HCT116 (cell line): ENCODE data around the gene ZNHIT3. TPM values are rescaled to one million over a fixed set of nuclear protein-coding genes. Genes with fewer than 3 reads are reported as not detected.

Experiments
- ATAC-seq: fragments of 200-7000 bp; cut with Tn5 transposase; 2 replicates; pipeline ENCODE4 v1.9.1; 2020; ENCODE audit warnings: mild to moderate bottlenecking, moderate library complexity
- BruUV-seq: library from RNA; stranded (reverse); fragments of 400-500 nt; replicated peaks from 2 replicates; lab custom pipeline; 2021; lab: Mats Ljungman, UMichigan
- CTCF ChIA-PET: fragments of 300-600 bp; sonication (Branson Sonifier 250); formaldehyde crosslinking; loops from one replicate; lab custom pipeline; 2021; ENCODE audit warnings: antibody characterized with exemption; lab: Charles Lee
- POLR2A ChIA-PET: fragments of 300-600, 350-600 bp; sonication (Branson Sonifier 250); formaldehyde crosslinking; loops from one replicate; lab custom pipeline; 2021; ENCODE audit warnings: antibody characterized with exemption; lab: Charles Lee
- RAD21 ChIA-PET, 2 experiments: fragments of 300-600 bp; sonication (Branson Sonifier 250); formaldehyde crosslinking; loops; one replicate each; lab custom pipeline; 2023; ENCODE audit warnings: low total read pairs in 2 of 2; ENCODE audit not compliant: uncharacterized antibody in 2 of 2, unreplicated experiment in 2 of 2, low non-redundant PET in 1 of 2; lab: Charles Lee
- DNase-seq: peaks from one replicate; pipeline ENCODE4 v3.0.0-alpha.2; 2010; ENCODE audit warnings: low read depth, low spot score
- H2AFZ ChIP-seq: fragments of 200-600 bp; shearing (Covaris generic), sonication (generic); 2 replicates; pipeline ENCODE4 v1.6.1; 2017; ENCODE audit warnings: low read depth, mixed run types, mixed read lengths, antibody characterized with exemption, low read length; ENCODE audit not compliant: poor library complexity, severe bottlenecking
- H3K27ac ChIP-seq: 2 replicates; pipeline ENCODE4 v1.5.1; 2012; ENCODE audit warnings: low read depth, low read length
- H3K27me3 ChIP-seq: fragments of 200-600 bp; sonication (generic); 2 replicates; pipeline ENCODE4 v1.6.1; 2016; ENCODE audit warnings: mixed run types, low read length, mixed read lengths; ENCODE audit not compliant: insufficient read depth
- H3K36me3 ChIP-seq, 2 experiments: fragments of 200-500 bp in 1 of 2; fragments of 200-600 bp in 1 of 2; sonication (Bioruptor generic) in 1 of 2; sonication (generic) in 1 of 2; 2 replicates each; pipeline versions ENCODE4 v1.5.1 to v1.6.1; 2014 to 2016; ENCODE audit warnings: low read length in 2 of 2, inconsistent platforms in 1 of 2, mixed read lengths in 1 of 2, mixed run types in 1 of 2; ENCODE audit not compliant: insufficient read depth in 2 of 2, control insufficient read depth in 1 of 2
- H3K4me1 ChIP-seq, 2 experiments: fragments of 200-600 bp in 1 of 2; sonication (generic) in 1 of 2; 2 replicates each; pipeline versions ENCODE4 v1.5.1 to v1.6.1; 2012 to 2017; ENCODE audit warnings: low read length in 2 of 2, inconsistent platforms in 1 of 2, mild to moderate bottlenecking in 1 of 2, mixed read lengths in 1 of 2, mixed run types in 1 of 2, moderate library complexity in 1 of 2; ENCODE audit not compliant: insufficient read depth in 2 of 2, control insufficient read depth in 1 of 2
- H3K4me2 ChIP-seq: fragments of 200-600 bp; sonication (generic); 2 replicates; pipeline ENCODE4 v1.6.1; 2017; ENCODE audit warnings: mixed run types, low read length, mixed read lengths
- H3K4me3 ChIP-seq, 2 experiments: fragments of 200-600 bp in 1 of 2; sonication (generic) in 1 of 2; replicated peaks in 1 of 2; 2 replicates each; pipeline ENCODE4 v1.5.1; 2011 to 2016; ENCODE audit warnings: low read length in 2 of 2, control low read depth in 1 of 2, low read depth in 1 of 2, mild to moderate bottlenecking in 1 of 2, mixed read lengths in 1 of 2, mixed run types in 1 of 2
- H3K79me2 ChIP-seq: fragments of 200-600 bp; sonication (generic); 2 replicates; pipeline ENCODE4 v1.6.1; 2017; ENCODE audit warnings: mild to moderate bottlenecking, mixed run types, low read length, moderate library complexity, mixed read lengths; ENCODE audit not compliant: insufficient read depth
- H3K9ac ChIP-seq: fragments of 200-600 bp; sonication (generic); 2 replicates; pipeline ENCODE4 v1.6.1; 2016; ENCODE audit warnings: low read length, mixed read lengths
- H3K9me2 ChIP-seq: fragments of 200-600 bp; sonication (generic), shearing (Covaris generic); 2 replicates; pipeline ENCODE4 v1.6.1; 2017; ENCODE audit warnings: mixed run types, mild to moderate bottlenecking, moderate library complexity; ENCODE audit not compliant: insufficient read depth
- H3K9me3 ChIP-seq, 2 experiments: fragments of 200-500 bp in 1 of 2; fragments of 200-600 bp in 1 of 2; sonication (Bioruptor generic) in 1 of 2; sonication (generic) in 1 of 2; 2 replicates each; pipeline ENCODE4 v1.6.1; 2014 to 2017; ENCODE audit warnings: low read length in 2 of 2, mixed read lengths in 2 of 2, inconsistent platforms in 1 of 2, low read depth in 1 of 2, mild to moderate bottlenecking in 1 of 2, mixed run types in 1 of 2, moderate library complexity in 1 of 2; ENCODE audit not compliant: control insufficient read depth in 1 of 2, insufficient read depth in 1 of 2
- H4K20me1 ChIP-seq: fragments of 200-600 bp; sonication (generic), shearing (Covaris generic); 2 replicates; pipeline ENCODE4 v1.6.1; 2017; ENCODE audit warnings: mixed run types, mild to moderate bottlenecking, moderate library complexity; ENCODE audit not compliant: insufficient read depth
- ATF3 ChIP-seq: IDR thresholded peaks from 2 replicates; pipeline ENCODE4 v1.6.1; 2012
- CBX3 ChIP-seq: IDR thresholded peaks from 2 replicates; pipeline ENCODE4 v1.6.1; 2012; ENCODE audit warnings: low read depth
- EGR1 ChIP-seq: IDR thresholded peaks from 2 replicates; pipeline ENCODE4 v1.6.1; 2012; ENCODE audit warnings: low read depth
- EZH2 ChIP-seq: fragments of 200-600 bp; sonication (generic); IDR thresholded peaks from 2 replicates; pipeline ENCODE4 v1.6.1; 2017; ENCODE audit warnings: antibody characterized with exemption, mixed run types
- EZH2phosphoT487 ChIP-seq: fragments of 200-600 bp; IDR thresholded peaks from 2 replicates; pipeline ENCODE4 v1.6.1; 2018; ENCODE audit warnings: antibody characterized with exemption, borderline replicate concordance
- JUND ChIP-seq: IDR thresholded peaks from 2 replicates; pipeline ENCODE4 v1.6.1; 2012
- POLR2AphosphoS5 ChIP-seq: IDR thresholded peaks from 2 replicates; pipeline ENCODE4 v1.6.1; 2011; ENCODE audit warnings: mild to moderate bottlenecking, low read depth, low read length, moderate library complexity
- RAD21 ChIP-seq: IDR thresholded peaks from 2 replicates; pipeline ENCODE4 v1.6.1; 2012; ENCODE audit warnings: low read depth, mild to moderate bottlenecking
- REST ChIP-seq: IDR thresholded peaks from 2 replicates; pipeline ENCODE4 v1.6.1; 2012; ENCODE audit warnings: low read depth
- SIN3A ChIP-seq: IDR thresholded peaks from 2 replicates; pipeline ENCODE4 v1.6.1; 2012; ENCODE audit warnings: low read depth
- TCF7L2 ChIP-seq: IDR thresholded peaks from 2 replicates; pipeline ENCODE4 v1.7.0; 2011; ENCODE audit warnings: borderline replicate concordance, inconsistent platforms; ENCODE audit not compliant: insufficient read depth, insufficient read length; ENCODE audit errors: extremely low read depth
- ZFX ChIP-seq: fragments of 450-650 bp; IDR thresholded peaks from 2 replicates; pipeline ENCODE4 v1.6.1; 2017
- ZNF274 ChIP-seq: fragments of 200-500 bp; sonication (Bioruptor generic); IDR thresholded peaks from 2 replicates; pipeline ENCODE4 v1.6.1; 2014; ENCODE audit warnings: mild to moderate bottlenecking, low read depth, low read length, inconsistent platforms
- intact Hi-C: fragments of 100-400 bp; cut with micrococcal nuclease; formaldehyde crosslinking; loops from 2 replicates; pipeline ENCODE4 v1.10.0; 2022
- total RNA-seq: library from RNA; stranded (reverse); gene quantifications from one replicate; pipeline ENCODE4 v1.2.1, GENCODE V29; 2021; ENCODE audit not compliant: unreplicated experiment

Gene ZNHIT3
- total RNA-seq, 1 experiment from 2014 or later, result 33.9 TPM

GRCh38 chr17:36514856-36515255 is 28.4 kb downstream of the ZNHIT3 start:
- no peaks in the 10 kb centered on the region for H4K20me1 ChIP-seq
- intact Hi-C loops, result no loop called here
- H3K36me3 ChIP-seq, result peaks cover 31 to 45% of the 10 kb centered on the region in 2 experiments; a peak in 3 of 4 replicates
- DNase-seq (no peak), ATAC-seq (no peak)
- RAD21 ChIA-PET, result no interaction called here
- no peaks in the 10 kb centered on the region for H3K9me3 ChIP-seq
- no peak overlapping the region for H3K27ac ChIP-seq
- H3K9me2 ChIP-seq, result no peaks in the 10 kb centered on the region
- H3K4me1 ChIP-seq, result no peaks in the 10 kb centered on the region
- no peak overlapping the region for H2AFZ ChIP-seq
- no peak overlapping the region for H3K4me2 ChIP-seq
- H3K4me3 ChIP-seq, result no peak overlapping the region
- peaks cover 4% of the 10 kb centered on the region; the same call in 1 of the 2 replicates for H3K79me2 ChIP-seq
- no peaks in the 10 kb centered on the region for H3K27me3 ChIP-seq
- POLR2A ChIA-PET, result no interaction called here
- TF ChIP-seq ZFX, result no peak
- TF ChIP-seq ZNF274, result no peak
- TF ChIP-seq EZH2phosphoT487, result no peak
- no peak for TF ChIP-seq RAD21
- BruUV-seq, result no TSS peak
- CTCF ChIA-PET, result no interaction called here
- no peak overlapping the region for H3K9ac ChIP-seq

- no peak for ATAC-seq
- Histone ChIP-seq H3K4me1 (no peaks in the 10 kb centered on the region), H3K9ac (no peak overlapping the region), H3K4me3 (no peak overlapping the region), H4K20me1 (peaks cover 6% of the 10 kb centered on the region; the same call in 1 of the 2 replicates), H3K9me2 (no peaks in the 10 kb centered on the region)
- POLR2A ChIA-PET, result interaction anchor here (0.6 kb wide), 1 partner anchor 29 kb away, joined by 3 read pairs; the partner anchor contains the start of gene GGNBP2
- intact Hi-C loops, result no loop called here
- RAD21 ChIA-PET, result no interaction called here
- TF ChIP-seq JUND (no peak), EZH2 (no peak), RAD21 (no peak), CBX3 (no peak), ZFX (no peak), ATF3 (no peak), TCF7L2 (no peak), POLR2AphosphoS5 (no peak), SIN3A (no peak), REST (no peak), EGR1 (no peak)
- TF ChIP-seq, all 23 proteins: peak for 0
- no peaks in the 10 kb centered on the region for H3K9me3 ChIP-seq
- H3K4me2 ChIP-seq, result no peak overlapping the region
- CTCF ChIA-PET, result no interaction called here
- no peak overlapping the region for H2AFZ ChIP-seq
- H3K27ac ChIP-seq, result no peak overlapping the region
- peaks cover 31 to 49% of the 10 kb centered on the region in 2 experiments for H3K36me3 ChIP-seq
- H3K27me3 ChIP-seq, result no peaks in the 10 kb centered on the region
- no peak for DNase-seq
- H3K79me2 ChIP-seq, result peaks cover 14% of the 10 kb centered on the region
- BruUV-seq, result no TSS peak
These were observed 29.4 kb downstream of the ZNHIT3 start for GRCh38 chr17:36515837-36516236.
